HCT116 (cell line): ENCODE results near the gene PRKACA. TPM values are rescaled to one million over a fixed set of nuclear protein-coding genes. Genes with fewer than 3 reads are reported as not detected.

ENCODE experiments used
- ATAC-seq: fragments of 200-7000 bp; cut with Tn5 transposase; 2 replicates; pipeline ENCODE4 v1.9.1; 2020; ENCODE audit warnings: mild to moderate bottlenecking, moderate library complexity
- BruUV-seq: library from RNA; stranded (reverse); fragments of 400-500 nt; replicated peaks from 2 replicates; lab custom pipeline; 2021; lab: Mats Ljungman, UMichigan
- CTCF ChIA-PET: fragments of 300-600 bp; sonication (Branson Sonifier 250); formaldehyde crosslinking; loops from one replicate; lab custom pipeline; 2021; ENCODE audit warnings: antibody characterized with exemption; lab: Charles Lee
- POLR2A ChIA-PET: fragments of 300-600, 350-600 bp; sonication (Branson Sonifier 250); formaldehyde crosslinking; loops from one replicate; lab custom pipeline; 2021; ENCODE audit warnings: antibody characterized with exemption; lab: Charles Lee
- RAD21 ChIA-PET, 2 experiments: fragments of 300-600 bp; sonication (Branson Sonifier 250); formaldehyde crosslinking; loops; one replicate each; lab custom pipeline; 2023; ENCODE audit warnings: low total read pairs in 2 of 2; ENCODE audit not compliant: uncharacterized antibody in 2 of 2, unreplicated experiment in 2 of 2, low non-redundant PET in 1 of 2; lab: Charles Lee
- DNase-seq: peaks from one replicate; pipeline ENCODE4 v3.0.0-alpha.2; 2010; ENCODE audit warnings: low read depth, low spot score
- H2AFZ ChIP-seq: fragments of 200-600 bp; shearing (Covaris generic), sonication (generic); 2 replicates; pipeline ENCODE4 v1.6.1; 2017; ENCODE audit warnings: low read depth, mixed run types, mixed read lengths, antibody characterized with exemption, low read length; ENCODE audit not compliant: poor library complexity, severe bottlenecking
- H3K27ac ChIP-seq: 2 replicates; pipeline ENCODE4 v1.5.1; 2012; ENCODE audit warnings: low read depth, low read length
- H3K27me3 ChIP-seq: fragments of 200-600 bp; sonication (generic); 2 replicates; pipeline ENCODE4 v1.6.1; 2016; ENCODE audit warnings: mixed run types, low read length, mixed read lengths; ENCODE audit not compliant: insufficient read depth
- H3K36me3 ChIP-seq, 2 experiments: fragments of 200-500 bp in 1 of 2; fragments of 200-600 bp in 1 of 2; sonication (Bioruptor generic) in 1 of 2; sonication (generic) in 1 of 2; 2 replicates each; pipeline versions ENCODE4 v1.5.1 to v1.6.1; 2014 to 2016; ENCODE audit warnings: low read length in 2 of 2, inconsistent platforms in 1 of 2, mixed read lengths in 1 of 2, mixed run types in 1 of 2; ENCODE audit not compliant: insufficient read depth in 2 of 2, control insufficient read depth in 1 of 2
- H3K4me1 ChIP-seq, 2 experiments: fragments of 200-600 bp in 1 of 2; sonication (generic) in 1 of 2; 2 replicates each; pipeline versions ENCODE4 v1.5.1 to v1.6.1; 2012 to 2017; ENCODE audit warnings: low read length in 2 of 2, inconsistent platforms in 1 of 2, mild to moderate bottlenecking in 1 of 2, mixed read lengths in 1 of 2, mixed run types in 1 of 2, moderate library complexity in 1 of 2; ENCODE audit not compliant: insufficient read depth in 2 of 2, control insufficient read depth in 1 of 2
- H3K4me2 ChIP-seq: fragments of 200-600 bp; sonication (generic); 2 replicates; pipeline ENCODE4 v1.6.1; 2017; ENCODE audit warnings: mixed run types, low read length, mixed read lengths
- H3K4me3 ChIP-seq, 2 experiments: fragments of 200-600 bp in 1 of 2; sonication (generic) in 1 of 2; replicated peaks in 1 of 2; 2 replicates each; pipeline ENCODE4 v1.5.1; 2011 to 2016; ENCODE audit warnings: low read length in 2 of 2, control low read depth in 1 of 2, low read depth in 1 of 2, mild to moderate bottlenecking in 1 of 2, mixed read lengths in 1 of 2, mixed run types in 1 of 2
- H3K79me2 ChIP-seq: fragments of 200-600 bp; sonication (generic); 2 replicates; pipeline ENCODE4 v1.6.1; 2017; ENCODE audit warnings: mild to moderate bottlenecking, mixed run types, low read length, moderate library complexity, mixed read lengths; ENCODE audit not compliant: insufficient read depth
- H3K9ac ChIP-seq: fragments of 200-600 bp; sonication (generic); 2 replicates; pipeline ENCODE4 v1.6.1; 2016; ENCODE audit warnings: low read length, mixed read lengths
- H3K9me2 ChIP-seq: fragments of 200-600 bp; sonication (generic), shearing (Covaris generic); 2 replicates; pipeline ENCODE4 v1.6.1; 2017; ENCODE audit warnings: mixed run types, mild to moderate bottlenecking, moderate library complexity; ENCODE audit not compliant: insufficient read depth
- H3K9me3 ChIP-seq, 2 experiments: fragments of 200-500 bp in 1 of 2; fragments of 200-600 bp in 1 of 2; sonication (Bioruptor generic) in 1 of 2; sonication (generic) in 1 of 2; 2 replicates each; pipeline ENCODE4 v1.6.1; 2014 to 2017; ENCODE audit warnings: low read length in 2 of 2, mixed read lengths in 2 of 2, inconsistent platforms in 1 of 2, low read depth in 1 of 2, mild to moderate bottlenecking in 1 of 2, mixed run types in 1 of 2, moderate library complexity in 1 of 2; ENCODE audit not compliant: control insufficient read depth in 1 of 2, insufficient read depth in 1 of 2
- H4K20me1 ChIP-seq: fragments of 200-600 bp; sonication (generic), shearing (Covaris generic); 2 replicates; pipeline ENCODE4 v1.6.1; 2017; ENCODE audit warnings: mixed run types, mild to moderate bottlenecking, moderate library complexity; ENCODE audit not compliant: insufficient read depth
- CBX3 ChIP-seq: IDR thresholded peaks from 2 replicates; pipeline ENCODE4 v1.6.1; 2012; ENCODE audit warnings: low read depth
- CTCF ChIP-seq, 3 experiments: fragments of 200-600 bp in 1 of 3; sonication (generic) in 1 of 3; IDR thresholded peaks in 2 of 3; conservative IDR thresholded peaks in 1 of 3; 2 replicates each; pipeline ENCODE4 v1.5.1; 2012 to 2017; ENCODE audit warnings: low read depth in 2 of 3, low read length in 2 of 3, antibody characterized with exemption in 1 of 3, borderline replicate concordance in 1 of 3, control low read depth in 1 of 3, mild to moderate bottlenecking in 1 of 3, mixed read lengths in 1 of 3, mixed run types in 1 of 3, moderate library complexity in 1 of 3; ENCODE audit not compliant: insufficient read depth in 1 of 3
- EGR1 ChIP-seq: IDR thresholded peaks from 2 replicates; pipeline ENCODE4 v1.6.1; 2012; ENCODE audit warnings: low read depth
- EZH2phosphoT487 ChIP-seq: fragments of 200-600 bp; IDR thresholded peaks from 2 replicates; pipeline ENCODE4 v1.6.1; 2018; ENCODE audit warnings: antibody characterized with exemption, borderline replicate concordance
- FOSL1 ChIP-seq: IDR thresholded peaks from 2 replicates; pipeline ENCODE4 v1.6.1; 2012; ENCODE audit warnings: low read depth
- REST ChIP-seq: IDR thresholded peaks from 2 replicates; pipeline ENCODE4 v1.6.1; 2012; ENCODE audit warnings: low read depth
- SIN3A ChIP-seq: IDR thresholded peaks from 2 replicates; pipeline ENCODE4 v1.6.1; 2012; ENCODE audit warnings: low read depth
- SP1 ChIP-seq: IDR thresholded peaks from 2 replicates; pipeline ENCODE4 v1.6.1; 2012; ENCODE audit warnings: low read depth
- SRF ChIP-seq: IDR thresholded peaks from 2 replicates; pipeline ENCODE4 v1.6.1; 2012; ENCODE audit warnings: low read depth
- ZFX ChIP-seq: fragments of 450-650 bp; IDR thresholded peaks from 2 replicates; pipeline ENCODE4 v1.6.1; 2017
- intact Hi-C: fragments of 100-400 bp; cut with micrococcal nuclease; formaldehyde crosslinking; loops from 2 replicates; pipeline ENCODE4 v1.10.0; 2022
- total RNA-seq: library from RNA; stranded (reverse); gene quantifications from one replicate; pipeline ENCODE4 v1.2.1, GENCODE V29; 2021; ENCODE audit not compliant: unreplicated experiment

Gene PRKACA
- total RNA-seq, 1 experiment from 2014 or later = 95.7 TPM

GRCh38 chr19:14162871-14163297, 45.3 kb upstream of the PRKACA start:
- Histone ChIP-seq H3K27me3 (no peaks in the 10 kb centered on the region), H3K4me1 (no peaks in the 10 kb centered on the region), H3K27ac (no peak overlapping the region), H3K9me2 (no peaks in the 10 kb centered on the region), H3K9me3 (no peaks in the 10 kb centered on the region), H4K20me1 (no peaks in the 10 kb centered on the region), H3K36me3 (peaks cover 18 to 20% of the 10 kb centered on the region in 2 experiments; a peak in 3 of 4 replicates), H2AFZ (no peak overlapping the region), H3K9ac (no peak overlapping the region), H3K79me2 (no peaks in the 10 kb centered on the region), H3K4me3 (no peak overlapping the region), H3K4me2 (no peak overlapping the region)
- DNase-seq (no peak), ATAC-seq (no peak)
- intact Hi-C loops = no loop called here
- BruUV-seq = no TSS peak
- ChIA-PET RAD21 (no interaction called here), POLR2A (no interaction called here), CTCF (interaction anchor here (1.3 kb wide), 1 partner anchor 15 kb away, joined by 8 read pairs; no protein-coding TSS in a partner anchor)
- TF ChIP-seq EZH2phosphoT487 (no peak), SIN3A (no peak), SP1 (no peak), CTCF (IDR thresholded peaks at IDR 0.05 in 2 of 3, conservative IDR thresholded peaks at IDR 0.05 in 1 of 3; ENCODE audit: borderline replicate concordance in 1 of 3, insufficient read depth in 1 of 3, low read depth in 2 of 3, low read length in 2 of 3) (no peak), REST (no peak), CBX3 (no peak), FOSL1 (no peak), SRF (no peak), ZFX (no peak), EGR1 (no peak)
